GM20431 (cell line): Measurements from ENCODE around the gene GRM6.

Experiments used
- in situ Hi-C: fragments of 300-500 bp; cut with MseI, MboI; formaldehyde crosslinking; loops from one replicate; pipeline ENCODE4 v1.15.0; 2020; ENCODE audit warnings: low sequenced_read_pairs; ENCODE audit not compliant: unreplicated experiment

The GRM6 gene

DNA sequence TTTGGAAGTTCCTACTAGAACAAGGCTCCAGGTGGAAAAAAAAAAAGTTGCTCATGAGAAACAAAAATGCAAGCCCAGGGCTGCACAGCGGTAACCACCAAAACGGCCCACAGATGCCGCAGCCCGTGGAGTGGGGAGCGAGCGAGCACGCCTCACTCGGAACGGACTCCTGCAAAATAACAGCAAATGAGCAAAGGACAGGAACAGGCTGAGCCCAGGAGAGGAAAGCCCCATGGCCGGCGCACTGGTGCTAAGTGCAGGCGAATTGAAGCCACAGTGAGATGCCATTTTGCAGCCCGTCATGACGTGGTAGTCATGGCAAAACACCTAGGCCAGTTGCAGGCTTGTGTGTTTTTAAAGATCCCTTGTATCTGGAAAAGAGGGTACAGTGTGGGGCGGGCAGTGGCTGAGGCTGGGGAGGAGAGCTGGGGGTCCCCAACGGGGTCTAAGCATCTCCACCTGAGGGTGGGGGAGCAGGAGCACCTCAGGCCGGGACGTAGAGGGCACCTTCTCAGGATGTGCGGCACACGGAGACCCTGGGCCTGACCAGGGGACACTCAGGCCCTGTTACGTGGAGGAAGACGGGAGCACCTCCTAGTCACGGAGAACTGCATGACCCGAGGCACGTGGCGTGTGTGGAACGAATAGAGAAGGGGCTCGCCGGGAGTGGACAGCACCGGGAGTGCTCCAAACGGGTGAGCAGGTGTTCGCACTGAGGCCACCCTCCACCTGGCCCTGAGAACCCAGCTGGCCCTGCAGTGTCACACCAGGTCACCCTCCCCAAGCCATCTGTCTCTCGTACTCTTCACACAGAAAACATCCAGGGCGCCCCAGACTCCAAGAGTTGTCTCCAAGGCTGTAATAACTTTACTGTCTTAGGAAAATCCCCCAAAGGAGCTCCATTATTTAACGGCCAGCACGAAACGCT is 10.7 kb downstream of the GRM6 start:
- in situ Hi-C loops, result no loop called here

- in situ Hi-C loops, result no loop called here
These were observed 11.4 kb downstream of the GRM6 start for GRCh38 chr5:178983728-178984127.

- in situ Hi-C loops, result no loop called here
These were observed 12.2 kb downstream of the GRM6 start for GRCh38 chr5:178982941-178983340.

- in situ Hi-C loops, result no loop called here
These were observed 13.7 kb downstream of the GRM6 start for GRCh38 chr5:178981381-178981780.

DNA sequence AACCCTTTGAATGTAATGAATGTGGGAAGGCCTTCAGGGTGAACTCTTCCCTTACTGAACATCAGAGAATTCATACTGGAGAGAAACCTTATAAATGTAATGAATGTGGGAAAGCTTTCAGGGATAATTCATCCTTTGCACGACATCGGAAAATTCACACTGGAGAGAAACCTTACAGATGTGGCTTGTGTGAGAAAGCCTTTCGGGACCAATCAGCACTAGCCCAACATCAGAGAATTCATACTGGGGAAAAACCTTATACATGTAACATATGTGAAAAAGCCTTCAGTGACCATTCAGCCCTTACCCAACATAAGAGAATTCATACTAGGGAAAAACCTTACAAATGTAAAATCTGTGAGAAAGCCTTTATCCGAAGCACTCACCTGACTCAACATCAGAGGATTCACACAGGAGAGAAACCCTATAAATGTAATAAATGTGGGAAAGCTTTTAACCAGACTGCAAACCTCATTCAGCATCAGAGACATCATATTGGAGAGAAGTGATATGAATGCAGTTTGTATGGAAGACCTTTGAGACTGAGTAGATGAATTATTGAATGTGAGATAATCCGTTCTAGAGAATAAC is 29.6 kb downstream of the GRM6 start:
- in situ Hi-C loops, result no loop called here

GRCh38 chr5:178941361-178941760 is 53.8 kb downstream of the GRM6 start:
- in situ Hi-C loops, result no loop called here

DNA sequence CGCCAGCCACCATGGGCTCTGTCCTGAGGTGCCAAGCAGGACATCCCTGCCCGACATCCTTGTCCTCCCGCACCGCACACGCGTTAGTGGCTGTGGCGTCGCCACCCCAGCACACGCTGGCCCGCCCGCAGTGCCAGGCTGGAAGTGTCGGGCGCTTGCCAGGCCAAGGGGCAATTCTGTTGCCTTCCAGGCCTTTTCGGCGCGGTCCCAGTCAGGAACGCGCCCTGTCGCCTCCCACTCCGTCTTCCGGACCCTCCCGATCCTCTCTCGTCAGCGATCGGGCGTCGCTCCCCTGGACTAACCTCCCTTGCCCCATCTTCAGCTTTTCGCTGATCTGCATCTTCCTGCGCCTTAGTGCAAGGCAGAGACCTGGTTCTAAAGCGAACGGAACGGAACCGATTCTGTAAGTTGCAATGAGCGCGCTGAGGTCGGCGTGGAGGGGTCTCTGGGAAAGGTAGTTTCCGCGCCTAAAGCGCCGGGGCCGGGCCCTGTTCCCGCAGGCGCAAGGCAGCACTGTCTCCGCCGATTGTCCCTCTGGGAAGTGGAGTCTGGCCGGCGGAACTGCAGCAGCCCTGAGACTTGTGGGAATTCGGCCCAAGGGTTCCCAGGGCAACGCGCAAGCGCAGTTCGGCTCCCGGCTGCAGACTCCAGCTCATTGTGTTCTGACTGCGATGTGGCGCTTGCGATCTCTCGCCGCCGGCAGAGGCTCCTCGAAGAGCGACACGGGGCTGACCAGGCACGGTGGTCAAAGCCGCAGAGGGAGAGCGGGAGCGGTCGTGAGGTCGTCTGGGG is 54.4 kb downstream of the GRM6 start, which contains the start of gene ZNF454:
Gene ZNF454, plus strand, starts transcription at position 630 of the 792 bp plus-strand sequence. CDS start 1,594 bp downstream, outside the sequence.
- in situ Hi-C loops, result no loop called here

DNA sequence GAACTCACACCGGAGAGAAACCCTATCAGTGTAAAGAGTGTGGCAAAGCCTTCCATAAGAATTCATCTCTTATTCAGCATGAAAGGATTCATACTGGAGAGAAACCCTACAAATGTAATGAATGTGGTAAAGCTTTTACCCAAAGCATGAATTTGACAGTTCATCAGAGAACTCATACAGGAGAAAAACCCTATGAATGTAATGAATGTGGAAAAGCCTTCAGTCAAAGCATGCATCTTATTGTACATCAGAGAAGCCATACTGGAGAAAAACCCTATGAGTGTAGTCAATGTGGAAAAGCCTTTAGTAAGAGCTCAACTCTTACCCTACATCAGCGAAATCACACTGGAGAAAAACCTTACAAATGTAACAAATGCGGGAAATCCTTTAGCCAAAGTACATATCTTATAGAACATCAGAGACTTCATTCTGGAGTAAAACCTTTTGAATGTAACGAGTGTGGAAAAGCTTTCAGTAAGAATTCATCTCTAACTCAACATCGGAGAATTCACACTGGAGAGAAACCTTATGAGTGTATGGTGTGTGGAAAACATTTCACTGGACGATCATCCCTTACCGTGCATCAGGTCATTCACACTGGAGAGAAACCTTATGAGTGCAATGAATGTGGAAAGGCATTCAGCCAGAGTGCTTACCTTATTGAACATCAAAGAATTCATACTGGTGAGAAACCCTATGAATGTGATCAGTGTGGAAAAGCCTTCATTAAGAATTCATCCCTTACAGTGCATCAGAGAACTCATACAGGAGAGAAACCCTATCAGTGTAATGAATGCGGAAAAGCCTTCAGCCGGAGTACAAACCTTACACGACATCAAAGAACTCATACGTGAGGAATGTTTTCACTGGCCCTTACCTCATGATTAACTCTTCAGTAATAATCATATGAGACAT is 63.0 kb downstream of the GRM6 start:
- in situ Hi-C loops, result no loop called here
